Measurements from ENCODE around the gene BTBD2.

- TF ChIP-seq EZH2 (IDR thresholded peaks at IDR 0.05; ENCODE audit: borderline replicate concordance, control insufficient read depth, low read depth, low read length) (no peak), POLR2AphosphoS5 (IDR thresholded peaks at IDR 0.05; ENCODE audit: low read length) (no peak), PBX3 (IDR thresholded peaks at IDR 0.05; ENCODE audit: insufficient replicate concordance, low read depth, low read length) (no peak), CTCF (IDR thresholded peaks at IDR 0.05 in 2 of 3, conservative IDR thresholded peaks at IDR 0.05 in 1 of 3; ENCODE audit: control insufficient read depth in 2 of 3, extremely low read depth in 1 of 3, insufficient read depth in 1 of 3, low read depth in 3 of 3, low read length in 3 of 3) (no peak), FOXM1 (IDR thresholded peaks at IDR 0.05; ENCODE audit: low read depth, low read length) (no peak), CHD1 (IDR thresholded peaks at IDR 0.05; ENCODE audit: low read depth, low read length) (no peak), NFIC (IDR thresholded peaks at IDR 0.05; ENCODE audit: low read depth, low read length) (no peak), HDGF (IDR thresholded peaks at IDR 0.05) (no peak), CHD4 (IDR thresholded peaks at IDR 0.05) (no peak), ETV6 (conservative IDR thresholded peaks at IDR 0.05 in 1 of 2, IDR thresholded peaks at IDR 0.05 in 1 of 2; ENCODE audit: borderline replicate concordance in 1 of 2, low read depth in 1 of 2) (no peak), CEBPB (IDR thresholded peaks at IDR 0.05; ENCODE audit: borderline replicate concordance in 1 of 2, low read depth in 2 of 2, low read length in 2 of 2) (no peak)
These were observed 72.5 kb downstream of the BTBD2 start for GRCh38 chr19:1942934-1943555.
